OCI-LY1 (cell line): ENCODE measurements around the gene XPO6.

Source experiments
- H2AFZ ChIP-seq: fragments of 200-600 bp; sonication (generic), shearing (Covaris generic); 2 replicates; pipeline ENCODE4 v1.6.0; 2014; ENCODE audit warnings: antibody characterized with exemption, mild to moderate bottlenecking, low read length
- H3F3A ChIP-seq: fragments of 200-600 bp; sonication (generic), shearing (Covaris generic); 2 replicates; pipeline ENCODE4 v1.6.0; 2014; ENCODE audit warnings: mild to moderate bottlenecking, antibody characterized with exemption, low read length, moderate library complexity; ENCODE audit not compliant: insufficient read depth
- H3K27ac ChIP-seq: fragments of 200-600 bp; sonication (generic); 2 replicates; pipeline ENCODE4 v1.5.1; 2014; ENCODE audit warnings: low read length, mixed run types, mild to moderate bottlenecking, low read depth; ENCODE audit not compliant: poor library complexity, severe bottlenecking
- H3K27me3 ChIP-seq: fragments of 200-600 bp; sonication (generic); 2 replicates; pipeline ENCODE4 v1.6.0; 2014; ENCODE audit warnings: antibody characterized with exemption, mild to moderate bottlenecking, low read length, moderate library complexity; ENCODE audit not compliant: insufficient read depth
- H3K36me3 ChIP-seq: fragments of 200-600 bp; sonication (generic); 2 replicates; pipeline ENCODE4 v1.6.1; 2014; ENCODE audit warnings: mild to moderate bottlenecking, antibody characterized with exemption, low read length, moderate library complexity, mixed read lengths; ENCODE audit not compliant: insufficient read depth
- H3K4me1 ChIP-seq: fragments of 200-600 bp; sonication (generic); 2 replicates; pipeline ENCODE4 v1.5.1; 2014; ENCODE audit warnings: mild to moderate bottlenecking, low read length, moderate library complexity; ENCODE audit not compliant: insufficient read depth, severe bottlenecking
- H3K4me2 ChIP-seq: fragments of 200-600 bp; sonication (generic), shearing (Covaris generic); 2 replicates; pipeline ENCODE4 v1.6.1; 2014; ENCODE audit warnings: low read length
- H3K4me3 ChIP-seq: fragments of 200-600 bp; sonication (generic); 2 replicates; pipeline ENCODE4 v1.5.1; 2014; ENCODE audit warnings: low read length, low read depth, mild to moderate bottlenecking, mixed read lengths; ENCODE audit not compliant: poor library complexity, severe bottlenecking
- H3K79me2 ChIP-seq: fragments of 200-600 bp; shearing (Covaris generic); 2 replicates; pipeline ENCODE4 v1.6.1; 2016; ENCODE audit warnings: mixed run types, low read length, mixed read lengths; ENCODE audit not compliant: insufficient read depth
- H3K9ac ChIP-seq: fragments of 200-600 bp; sonication (generic), shearing (Covaris generic); 2 replicates; pipeline ENCODE4 v1.6.1; 2014; ENCODE audit warnings: mild to moderate bottlenecking, low read length, mixed read lengths
- H3K9me2 ChIP-seq: fragments of 200-600 bp; sonication (generic), shearing (Covaris generic); 2 replicates; pipeline ENCODE4 v1.6.1; 2014; ENCODE audit warnings: low read depth, mild to moderate bottlenecking, low read length, mixed read lengths
- H3K9me3 ChIP-seq: fragments of 200-600 bp; shearing (Covaris generic); 2 replicates; pipeline ENCODE4 v1.6.1; 2014; ENCODE audit warnings: low read length, mixed read lengths
- H4K20me1 ChIP-seq: fragments of 200-600 bp; sonication (generic), shearing (Covaris generic); 2 replicates; pipeline ENCODE4 v1.6.0; 2016; ENCODE audit warnings: mild to moderate bottlenecking, low read length; ENCODE audit not compliant: insufficient read depth
- CTCF ChIP-seq: fragments of 200-600 bp; sonication (generic), shearing (Covaris generic); IDR thresholded peaks from 2 replicates; pipeline ENCODE4 v1.5.1; 2017; ENCODE audit warnings: mild to moderate bottlenecking, antibody characterized with exemption, low read length, moderate library complexity, mixed read lengths
- EZH2 ChIP-seq: fragments of 200-600 bp; sonication (generic), shearing (Covaris generic); IDR thresholded peaks from 2 replicates; pipeline ENCODE4 v1.8.0; 2017; ENCODE audit warnings: borderline replicate concordance, mixed run types, mild to moderate bottlenecking, antibody characterized with exemption, low read length, moderate library complexity, mixed read lengths

XPO6 gene

DNA sequence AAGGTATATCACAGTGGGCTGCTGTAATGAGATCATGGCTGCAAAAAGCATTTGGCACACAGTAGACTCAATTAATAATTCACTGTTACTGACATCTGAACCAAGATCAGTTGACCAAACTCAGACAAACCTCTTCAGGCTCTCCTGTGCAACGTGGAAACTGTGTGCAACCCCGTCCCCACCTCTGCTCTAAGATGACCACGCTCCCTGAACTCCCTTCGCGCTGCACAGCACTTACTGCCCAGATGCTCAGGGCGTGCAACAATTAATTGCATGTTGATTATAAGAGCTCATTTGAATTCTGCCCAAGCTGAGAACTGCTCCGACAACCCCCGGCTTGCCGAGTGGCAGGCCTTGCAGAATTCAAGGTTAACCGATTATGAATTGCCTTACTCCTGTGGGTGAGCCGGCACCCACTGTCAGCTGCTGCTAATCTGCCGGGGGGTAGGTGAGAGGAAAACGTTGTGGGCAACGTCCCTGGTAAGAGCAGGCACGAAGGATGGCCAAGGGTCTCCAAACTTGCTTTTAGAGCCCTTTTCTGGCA is 147.0 kb downstream of the XPO6 start:
- no peak overlapping the region for H3K9ac ChIP-seq
- no peaks in the 10 kb centered on the region for H3F3A ChIP-seq
- no peaks in the 10 kb centered on the region for H3K36me3 ChIP-seq
- no peaks in the 10 kb centered on the region for H3K79me2 ChIP-seq
- H3K9me3 ChIP-seq = no peaks in the 10 kb centered on the region
- H3K27me3 ChIP-seq = no peaks in the 10 kb centered on the region
- H2AFZ ChIP-seq = no peak overlapping the region
- no peak overlapping the region for H3K27ac ChIP-seq
- no peaks in the 10 kb centered on the region for H3K4me1 ChIP-seq
- H3K4me2 ChIP-seq = no peak overlapping the region
- no peak overlapping the region for H3K4me3 ChIP-seq
- H4K20me1 ChIP-seq = no peaks in the 10 kb centered on the region
- H3K9me2 ChIP-seq = no peaks in the 10 kb centered on the region
- TF ChIP-seq CTCF = no peak
- TF ChIP-seq EZH2 = no peak

DNA sequence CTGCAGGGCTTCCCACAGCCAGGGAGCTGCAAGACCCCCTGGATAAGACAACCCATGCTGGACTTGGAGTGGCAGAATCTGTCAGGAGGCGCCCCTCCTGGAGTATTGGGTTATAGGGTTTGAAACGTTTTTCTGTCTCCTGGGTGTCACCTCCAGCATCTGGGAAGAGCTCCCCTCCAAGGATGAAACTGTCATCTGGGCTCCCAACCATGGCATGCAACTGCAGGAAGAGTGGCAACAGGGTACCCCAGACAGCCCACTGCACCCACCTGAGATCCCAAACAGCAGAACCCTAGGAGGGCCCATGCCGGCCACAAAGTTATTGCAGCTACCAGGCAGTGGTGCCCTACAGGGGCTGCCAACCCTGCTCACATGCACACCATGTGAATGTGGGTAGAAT is 147.6 kb downstream of the XPO6 start:
- Histone ChIP-seq H2AFZ (no peak overlapping the region), H3K27me3 (no peaks in the 10 kb centered on the region; the same call in 1 of the 2 replicates), H3K4me2 (no peak overlapping the region), H3K9ac (no peak overlapping the region), H3K9me3 (no peaks in the 10 kb centered on the region), H3K36me3 (no peaks in the 10 kb centered on the region), H4K20me1 (no peaks in the 10 kb centered on the region), H3K9me2 (no peaks in the 10 kb centered on the region), H3K79me2 (no peaks in the 10 kb centered on the region), H3K4me3 (no peak overlapping the region), H3F3A (no peaks in the 10 kb centered on the region), H3K4me1 (no peaks in the 10 kb centered on the region), H3K27ac (no peak overlapping the region)
- TF ChIP-seq EZH2 (no peak), CTCF (no peak)

DNA sequence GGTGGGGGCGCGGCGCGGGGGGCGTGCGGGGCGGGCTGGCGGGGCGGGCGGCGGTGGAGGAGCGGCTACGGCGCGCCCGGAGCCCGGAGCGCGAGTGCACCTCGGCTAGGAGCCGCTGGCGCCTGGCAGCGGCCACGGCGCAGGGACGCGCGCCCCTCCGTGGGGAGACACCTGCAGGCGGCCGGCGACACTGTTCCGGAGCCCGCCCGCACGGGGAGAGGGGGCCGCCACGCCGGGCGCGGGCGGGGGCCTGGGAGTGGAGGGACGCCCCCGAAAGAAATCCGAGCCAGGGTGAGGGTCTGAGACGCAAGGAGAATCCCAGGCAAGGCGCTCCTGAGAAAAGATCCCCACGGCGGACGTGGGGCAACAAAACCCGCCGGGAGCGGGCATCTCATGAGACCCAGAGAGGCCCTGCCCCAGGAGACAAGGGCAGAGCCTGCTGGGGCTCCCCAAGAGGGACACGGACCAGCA is 148.1 kb downstream of the XPO6 start, which contains the start of gene GSG1L:
Gene GSG1L, minus strand, starts transcription at position 124 of the 471 bp plus-strand sequence. CDS start 290 bp downstream, outside the sequence.
- Histone ChIP-seq H3K4me3 (no peak within 1 kb of the TSS), H3K9me3 (no peaks in the 10 kb centered on the region), H3K9ac (no peak within 1 kb of the TSS), H2AFZ (no peak within 1 kb of the TSS), H4K20me1 (no peaks in the 10 kb centered on the region), H3K36me3 (no peaks in the 10 kb centered on the region), H3K27ac (no peak within 1 kb of the TSS), H3K27me3 (no peaks in the 10 kb centered on the region; the same call in 1 of the 2 replicates), H3K4me2 (no peak within 1 kb of the TSS), H3K9me2 (no peaks in the 10 kb centered on the region), H3K79me2 (no peaks in the 10 kb centered on the region), H3F3A (no peaks in the 10 kb centered on the region), H3K4me1 (no peaks in the 10 kb centered on the region)
- TF ChIP-seq CTCF = no peak
- no peak for TF ChIP-seq EZH2
